Type B pancreatic cell (in vitro differentiated cells): ENCODE results near the gene ADGRB3. TPM values are rescaled to one million over a fixed set of nuclear protein-coding genes. Genes with fewer than 3 reads are reported as not detected.
"Not testable (repeated sequence)": the region's sequence is repeated elsewhere in the genome, so short reads cannot be mapped to it uniquely, and the experiment has no call there.

Source experiments
- DNase-seq: peaks from one replicate; pipeline ENCODE4 v3.0.0; 2021; ENCODE audit warnings: mixed read lengths; ENCODE audit not compliant: unreplicated experiment; ENCODE audit errors: extremely low spot score
- H3K27ac Mint-ChIP-seq: 2 replicates; pipeline ENCODE4 v1.8.0; 2021; ENCODE audit warnings: mild to moderate bottlenecking, mixed read lengths
- H3K27me3 Mint-ChIP-seq: 2 replicates; pipeline ENCODE4 v1.8.0; 2021; ENCODE audit warnings: mixed read lengths
- H3K36me3 Mint-ChIP-seq: 2 replicates; pipeline ENCODE4 v1.8.0; 2021; ENCODE audit warnings: mixed read lengths
- H3K4me1 Mint-ChIP-seq: one replicate; pipeline ENCODE4 v1.8.0; 2021; ENCODE audit warnings: mixed read lengths; ENCODE audit not compliant: unreplicated experiment
- H3K4me3 Mint-ChIP-seq: 2 replicates; pipeline ENCODE4 v1.8.0; 2021; ENCODE audit warnings: mild to moderate bottlenecking, mixed read lengths
- H3K9me3 Mint-ChIP-seq: 2 replicates; pipeline ENCODE4 v1.8.0; 2021; ENCODE audit warnings: mixed read lengths
- total RNA-seq: library from RNA; stranded (reverse); gene quantifications from 2 replicates; pipeline ENCODE4 v1.2.1, GENCODE V29; 2021; ENCODE audit warnings: low replicate concordance
- TF ChIP-seq, protein P1 (sequence below): fragments of 200-600 bp; sonication (generic); conservative IDR thresholded peaks from 2 replicates; pipeline ENCODE4 v1.5.0; 2021; ENCODE audit warnings: antibody characterized with exemption, mild to moderate bottlenecking

The ADGRB3 gene
- total RNA-seq, 1 donor from 2014 or later, result 2.0 TPM

DNA sequence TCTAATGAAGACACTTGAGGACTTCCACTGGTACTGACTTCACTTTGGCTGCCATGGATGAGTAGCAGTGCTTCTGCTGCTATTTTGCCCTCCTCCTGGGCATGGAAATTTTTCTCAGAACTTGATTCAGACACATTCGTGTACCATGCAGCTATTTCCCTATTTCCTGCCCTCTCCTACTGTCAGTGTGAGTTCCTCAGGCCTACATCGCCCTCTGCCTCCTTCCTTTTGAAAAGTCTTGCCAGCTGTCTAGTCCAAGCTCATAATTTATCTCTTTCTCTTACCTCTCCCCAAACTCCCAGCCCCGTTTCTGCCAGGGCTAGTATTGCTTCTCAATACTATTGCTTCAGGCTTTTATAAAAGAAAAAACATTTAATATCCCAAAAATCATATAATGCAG lies 470.2 kb downstream of the ADGRB3 start:
- Mint-ChIP-seq H3K4me1 (peaks cover 4% of the 10 kb centered on the region), H3K36me3 (no peaks in the 10 kb centered on the region), H3K27me3 (no peaks in the 10 kb centered on the region), H3K9me3 (no peaks in the 10 kb centered on the region), H3K4me3 (no peak overlapping the region), H3K27ac (no peak overlapping the region)
- DNase-seq, result no peak
- TF ChIP-seq, protein P1, sequence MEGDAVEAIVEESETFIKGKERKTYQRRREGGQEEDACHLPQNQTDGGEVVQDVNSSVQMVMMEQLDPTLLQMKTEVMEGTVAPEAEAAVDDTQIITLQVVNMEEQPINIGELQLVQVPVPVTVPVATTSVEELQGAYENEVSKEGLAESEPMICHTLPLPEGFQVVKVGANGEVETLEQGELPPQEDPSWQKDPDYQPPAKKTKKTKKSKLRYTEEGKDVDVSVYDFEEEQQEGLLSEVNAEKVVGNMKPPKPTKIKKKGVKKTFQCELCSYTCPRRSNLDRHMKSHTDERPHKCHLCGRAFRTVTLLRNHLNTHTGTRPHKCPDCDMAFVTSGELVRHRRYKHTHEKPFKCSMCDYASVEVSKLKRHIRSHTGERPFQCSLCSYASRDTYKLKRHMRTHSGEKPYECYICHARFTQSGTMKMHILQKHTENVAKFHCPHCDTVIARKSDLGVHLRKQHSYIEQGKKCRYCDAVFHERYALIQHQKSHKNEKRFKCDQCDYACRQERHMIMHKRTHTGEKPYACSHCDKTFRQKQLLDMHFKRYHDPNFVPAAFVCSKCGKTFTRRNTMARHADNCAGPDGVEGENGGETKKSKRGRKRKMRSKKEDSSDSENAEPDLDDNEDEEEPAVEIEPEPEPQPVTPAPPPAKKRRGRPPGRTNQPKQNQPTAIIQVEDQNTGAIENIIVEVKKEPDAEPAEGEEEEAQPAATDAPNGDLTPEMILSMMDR, result no peak

DNA sequence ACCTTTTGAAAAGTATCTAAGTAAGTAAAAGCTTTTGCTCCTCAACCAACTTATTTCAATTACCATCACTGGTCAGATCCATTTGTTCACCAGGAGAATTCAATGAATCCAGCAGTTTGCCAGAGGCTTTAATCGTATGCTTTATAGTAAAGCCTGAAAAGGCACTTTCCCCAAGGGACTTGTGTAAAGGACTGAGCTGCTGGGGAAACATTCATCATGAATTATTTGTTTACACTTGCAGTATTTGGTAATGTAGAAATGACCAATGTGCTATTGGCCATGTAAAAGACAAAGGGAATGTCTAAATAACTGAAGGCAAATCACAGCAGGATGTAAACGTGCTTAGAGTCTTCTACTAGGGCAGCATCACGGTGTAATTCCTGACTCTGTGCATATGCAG lies 471.4 kb downstream of the ADGRB3 start:
- Mint-ChIP-seq H3K27ac (no peak overlapping the region), H3K4me3 (no peak overlapping the region), H3K27me3 (no peaks in the 10 kb centered on the region), H3K36me3 (no peaks in the 10 kb centered on the region), H3K9me3 (no peaks in the 10 kb centered on the region), H3K4me1 (peaks cover 8% of the 10 kb centered on the region)
- TF ChIP-seq, protein P1, result no peak
- DNase-seq, result no peak

DNA sequence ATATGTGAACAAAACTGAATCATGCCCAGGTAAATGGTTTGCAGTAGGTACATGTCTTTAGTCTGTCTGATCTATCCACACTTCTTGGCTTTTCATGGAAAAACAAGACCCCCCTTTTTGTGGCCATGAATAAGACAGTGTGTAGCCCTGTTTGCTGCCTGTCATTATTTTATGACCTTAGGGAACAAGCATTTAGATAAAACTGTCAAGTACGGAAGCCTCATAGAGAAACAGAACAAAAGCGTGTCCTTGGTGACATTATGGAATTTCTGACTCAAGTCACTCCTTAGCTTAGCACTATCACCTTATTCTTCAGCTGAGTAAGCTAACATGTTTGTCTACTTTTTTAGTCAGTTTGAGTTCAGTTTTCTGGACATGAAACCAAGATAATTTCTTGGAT lies 476.2 kb downstream of the ADGRB3 start:
- no peaks in the 10 kb centered on the region for H3K36me3 Mint-ChIP-seq
- no peak overlapping the region for H3K27ac Mint-ChIP-seq
- no peak for DNase-seq
- no peak overlapping the region for H3K4me3 Mint-ChIP-seq
- peaks cover 10% of the 10 kb centered on the region for H3K4me1 Mint-ChIP-seq
- H3K9me3 Mint-ChIP-seq, result no peaks in the 10 kb centered on the region
- TF ChIP-seq, protein P1, result no peak
- H3K27me3 Mint-ChIP-seq, result no peaks in the 10 kb centered on the region

DNA sequence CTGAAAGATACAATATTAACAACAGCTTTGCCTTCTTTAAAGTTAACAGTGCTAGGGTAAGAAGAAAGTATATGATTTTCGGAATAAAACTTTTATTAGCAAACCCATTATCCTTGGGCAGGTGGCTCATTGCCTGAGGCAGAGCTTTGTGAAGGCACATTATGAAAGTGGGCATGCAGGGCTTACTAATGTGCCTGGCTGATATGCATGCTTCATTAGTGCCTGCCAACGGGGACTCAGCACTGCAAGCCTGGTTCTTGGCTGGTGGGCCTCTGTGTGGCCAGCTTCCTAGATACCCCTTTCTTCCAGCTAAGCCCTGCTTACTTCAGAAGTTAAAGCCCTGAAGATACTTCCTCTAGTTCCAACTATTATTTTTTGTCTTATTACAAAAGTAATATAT lies 481.6 kb downstream of the ADGRB3 start:
- no peaks in the 10 kb centered on the region for H3K27me3 Mint-ChIP-seq
- H3K9me3 Mint-ChIP-seq, result peaks cover 4% of the 10 kb centered on the region
- H3K36me3 Mint-ChIP-seq, result no peaks in the 10 kb centered on the region
- no peak for DNase-seq
- H3K4me3 Mint-ChIP-seq, result no peak overlapping the region
- peaks cover 2% of the 10 kb centered on the region for H3K4me1 Mint-ChIP-seq
- no peak overlapping the region for H3K27ac Mint-ChIP-seq
- TF ChIP-seq, protein P1, result no peak

DNA sequence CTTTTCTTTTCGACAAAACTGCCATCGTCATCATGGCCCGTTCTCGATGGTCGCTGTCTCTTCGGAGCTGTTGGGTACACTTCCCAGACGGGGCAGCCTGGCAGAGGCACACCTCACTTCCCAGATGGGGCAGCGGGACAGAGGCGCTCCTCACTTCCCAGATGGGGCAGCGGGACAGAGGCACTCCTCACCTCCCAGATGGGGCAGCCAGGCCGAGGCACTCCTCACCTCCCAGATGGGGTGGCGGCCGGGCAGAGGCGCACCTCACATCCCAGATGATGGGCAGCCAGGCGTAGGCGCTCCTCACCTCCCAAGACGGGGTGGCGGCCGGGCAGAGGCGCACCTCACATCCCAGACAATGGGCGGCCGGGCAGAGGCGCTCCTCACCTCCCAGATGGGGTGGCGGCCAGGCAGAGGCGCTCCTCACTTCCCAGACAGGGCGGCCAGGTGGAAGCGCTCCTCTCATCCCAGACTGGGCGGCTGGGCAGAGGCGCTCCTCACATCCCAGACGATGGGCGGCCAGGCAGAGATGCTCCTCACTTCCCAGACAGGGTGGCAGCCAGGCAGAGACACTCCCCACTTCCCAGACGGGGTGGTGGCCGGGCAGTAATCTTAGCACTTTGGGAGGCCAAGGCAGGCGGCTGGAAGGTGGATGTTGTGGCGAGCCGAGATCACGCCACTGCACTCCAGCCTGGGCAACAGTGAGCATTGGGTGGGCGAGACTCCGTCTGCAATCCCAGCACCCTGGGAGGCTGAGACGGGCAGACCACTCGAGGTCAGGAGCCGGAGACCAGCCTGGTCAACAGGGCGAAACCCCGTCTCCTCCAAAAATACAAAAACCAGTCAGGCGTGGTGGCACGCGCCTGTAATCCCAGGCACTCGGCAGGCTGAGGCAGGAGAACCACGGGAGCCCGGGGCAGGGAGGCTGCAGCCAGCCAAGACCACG lies 486.7 kb downstream of the ADGRB3 start:
- not testable (repeated sequence) for DNase-seq, H3K27ac Mint-ChIP-seq, H3K36me3 Mint-ChIP-seq, H3K4me3 Mint-ChIP-seq, H3K9me3 Mint-ChIP-seq, H3K27me3 Mint-ChIP-seq, H3K4me1 Mint-ChIP-seq

DNA sequence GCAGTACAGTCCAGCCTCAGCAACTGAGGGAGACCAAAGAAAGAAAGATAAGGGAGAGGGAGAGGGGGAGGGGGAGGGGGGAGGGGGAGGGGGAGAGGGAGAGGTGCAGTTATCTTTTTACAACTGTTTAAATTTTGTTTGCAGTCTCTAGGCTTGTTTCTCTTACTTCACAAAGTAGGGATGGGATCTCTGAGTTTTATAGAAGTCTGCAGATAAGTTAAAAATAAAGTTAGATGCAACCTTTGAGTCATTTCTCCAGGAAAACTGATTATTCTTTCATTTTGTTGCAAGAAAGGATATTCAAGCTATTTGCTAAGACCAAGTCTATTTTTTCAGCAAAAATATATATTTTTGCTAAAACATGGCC lies 487.3 kb downstream of the ADGRB3 start:
- H3K4me3 Mint-ChIP-seq, result no peak overlapping the region
- peaks cover 4% of the 10 kb centered on the region for H3K9me3 Mint-ChIP-seq
- TF ChIP-seq, protein P1, result no peak
- no peak for DNase-seq
- H3K4me1 Mint-ChIP-seq, result no peaks in the 10 kb centered on the region
- H3K27ac Mint-ChIP-seq, result no peak overlapping the region
- no peaks in the 10 kb centered on the region for H3K36me3 Mint-ChIP-seq
- no peaks in the 10 kb centered on the region for H3K27me3 Mint-ChIP-seq
